GM19468 (cell line): Measurements from ENCODE around the gene KRT7.
"Not testable (repeated sequence)": the region's sequence is repeated elsewhere in the genome, so short reads cannot be mapped to it uniquely, and the experiment has no call there.

ENCODE experiments used
- ATAC-seq: cut with Tn5 transposase; IDR thresholded peaks from one replicate; pipeline ENCODE4 v1.9.1; 2021; ENCODE audit warnings: mild to moderate bottlenecking, moderate library complexity, moderate number of reproducible peaks; ENCODE audit not compliant: unreplicated experiment; ENCODE audit errors: extremely low read depth

KRT7 gene

DNA sequence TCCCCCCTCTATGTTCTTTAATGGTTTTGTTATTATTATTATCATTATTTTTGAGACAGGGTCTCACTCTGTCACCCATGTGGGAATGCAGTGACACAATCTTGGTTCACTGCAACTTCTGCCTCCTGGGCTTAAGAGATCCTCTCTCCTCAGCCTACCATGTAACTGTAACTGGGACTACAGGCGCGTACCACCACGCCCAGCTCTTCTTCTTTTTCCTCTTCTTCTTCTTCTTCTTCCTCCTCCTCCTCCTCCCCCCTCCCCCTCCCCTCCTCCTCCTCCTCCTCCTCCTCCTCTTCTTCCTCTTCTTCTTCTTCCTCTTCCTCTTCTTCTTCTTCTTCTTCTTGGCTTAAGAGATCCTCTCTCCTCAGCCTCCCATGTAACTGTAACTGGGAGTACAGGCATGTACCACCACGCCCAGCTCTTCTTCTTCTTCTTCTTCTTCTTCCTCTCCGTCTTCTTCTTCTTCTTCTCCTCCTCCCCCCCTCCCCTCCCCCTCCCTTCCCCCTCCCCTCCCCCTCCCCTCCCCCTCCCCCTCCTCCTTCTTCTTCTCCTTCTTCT, 5.4 kb upstream of the KRT7 start:
- ATAC-seq = no peak

DNA sequence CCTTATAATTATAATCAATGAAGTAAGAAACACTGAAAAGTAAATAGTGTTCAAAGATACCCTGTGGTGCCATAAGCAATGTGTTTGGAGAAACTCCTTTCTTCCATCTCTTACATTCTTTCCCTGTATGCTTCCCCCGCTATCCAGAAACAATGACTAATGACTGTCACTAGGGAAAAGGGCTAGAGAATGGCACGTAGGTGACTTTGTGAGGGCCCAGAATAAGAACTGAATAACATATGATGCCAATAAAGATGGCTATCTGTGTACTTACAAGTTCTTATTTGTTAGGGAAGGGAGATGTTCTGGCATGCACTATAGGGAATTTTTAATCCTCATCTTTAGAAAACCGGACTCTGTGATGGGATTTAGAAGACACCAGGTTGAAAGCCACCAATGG, 4.7 kb upstream of the KRT7 start:
- no peak for ATAC-seq

DNA sequence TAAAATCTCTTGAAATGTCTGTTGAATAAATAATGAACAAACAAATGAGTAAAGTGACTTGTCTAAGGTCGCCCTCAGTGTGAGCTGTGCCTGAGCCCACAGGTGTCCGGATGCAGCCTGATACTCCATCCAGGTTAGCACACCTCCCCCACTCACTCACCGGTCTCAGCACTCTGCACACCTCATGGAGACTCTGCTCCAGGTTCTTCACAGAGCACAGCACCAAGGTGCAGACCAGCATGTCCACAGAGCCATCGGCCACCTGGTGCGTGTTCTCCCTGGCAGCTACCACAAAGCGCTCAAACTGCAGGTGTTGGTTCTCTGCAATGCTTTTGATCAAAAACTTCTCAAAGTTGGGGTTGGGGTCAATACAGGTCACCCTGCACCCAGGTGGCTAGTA, 4.1 kb upstream of the KRT7 start:
- no peak for ATAC-seq

DNA sequence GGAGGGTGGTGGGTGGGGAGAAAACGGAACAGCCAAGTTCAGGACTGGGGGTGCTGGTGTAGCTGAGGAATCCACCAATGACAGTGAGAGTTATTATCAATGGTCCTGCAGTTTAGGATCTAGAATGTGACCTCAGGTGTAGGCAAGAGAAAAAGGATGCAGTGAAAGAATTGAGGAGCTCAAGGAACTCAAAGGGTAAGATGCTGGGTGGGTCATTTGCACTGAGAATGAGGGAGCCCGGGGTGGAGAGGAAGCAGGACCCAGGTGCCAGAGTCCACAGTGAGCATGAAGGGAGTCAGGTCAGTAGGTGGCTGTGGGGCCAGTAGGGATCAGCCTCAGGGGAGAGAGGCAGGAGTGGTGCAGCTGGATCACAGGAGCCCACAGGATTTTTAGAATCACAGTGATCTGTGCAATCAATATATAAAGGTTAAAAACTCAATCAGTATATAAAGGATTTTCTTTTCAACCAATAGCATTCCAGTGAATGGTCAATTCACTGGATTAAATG, 3.2 kb upstream of the KRT7 start:
- ATAC-seq = no peak

DNA sequence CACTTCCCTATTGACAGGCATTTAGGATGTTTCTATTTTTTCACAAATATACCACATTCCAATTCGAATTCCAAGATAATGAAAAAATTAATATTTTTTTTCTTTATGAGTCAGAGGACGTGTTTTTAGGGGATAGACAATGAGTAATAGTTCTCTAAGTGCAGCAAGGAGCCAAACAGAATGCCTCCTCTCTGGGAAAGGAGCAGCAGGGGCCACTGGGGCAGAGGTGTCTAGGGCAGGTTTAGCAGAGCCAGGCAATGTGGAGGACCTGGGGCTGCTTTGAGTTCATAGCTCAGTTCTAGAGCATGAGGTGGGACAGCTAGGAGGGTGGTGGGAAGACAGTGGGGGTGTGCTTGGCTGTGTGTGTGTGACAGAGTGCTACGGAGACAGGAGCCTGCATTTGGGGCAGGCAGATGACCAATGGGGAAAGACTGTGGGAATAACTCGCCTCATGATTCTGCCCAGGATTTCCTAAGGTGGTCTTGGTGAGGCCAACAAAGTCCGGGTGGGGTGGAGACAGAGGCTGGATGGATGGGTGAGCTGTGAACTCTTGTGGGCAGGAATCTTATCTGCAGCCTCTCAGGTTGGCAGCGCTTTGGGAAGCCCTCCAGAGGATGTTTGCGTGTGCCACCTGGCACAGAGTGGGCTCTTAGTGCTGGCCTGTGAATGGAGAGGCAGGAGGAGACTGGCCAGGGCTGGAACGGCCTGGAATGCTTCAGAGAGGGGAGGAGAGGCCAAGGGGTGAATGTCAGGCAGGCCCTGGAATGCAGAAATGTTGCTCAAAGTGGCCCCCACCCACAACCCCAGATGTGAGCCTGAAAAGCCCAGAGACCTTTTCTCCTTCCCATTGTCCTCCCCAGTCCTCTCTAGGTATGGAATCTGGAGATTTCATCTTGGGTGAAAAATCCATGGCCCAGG, 2.4 kb upstream of the KRT7 start:
- no peak for ATAC-seq

DNA sequence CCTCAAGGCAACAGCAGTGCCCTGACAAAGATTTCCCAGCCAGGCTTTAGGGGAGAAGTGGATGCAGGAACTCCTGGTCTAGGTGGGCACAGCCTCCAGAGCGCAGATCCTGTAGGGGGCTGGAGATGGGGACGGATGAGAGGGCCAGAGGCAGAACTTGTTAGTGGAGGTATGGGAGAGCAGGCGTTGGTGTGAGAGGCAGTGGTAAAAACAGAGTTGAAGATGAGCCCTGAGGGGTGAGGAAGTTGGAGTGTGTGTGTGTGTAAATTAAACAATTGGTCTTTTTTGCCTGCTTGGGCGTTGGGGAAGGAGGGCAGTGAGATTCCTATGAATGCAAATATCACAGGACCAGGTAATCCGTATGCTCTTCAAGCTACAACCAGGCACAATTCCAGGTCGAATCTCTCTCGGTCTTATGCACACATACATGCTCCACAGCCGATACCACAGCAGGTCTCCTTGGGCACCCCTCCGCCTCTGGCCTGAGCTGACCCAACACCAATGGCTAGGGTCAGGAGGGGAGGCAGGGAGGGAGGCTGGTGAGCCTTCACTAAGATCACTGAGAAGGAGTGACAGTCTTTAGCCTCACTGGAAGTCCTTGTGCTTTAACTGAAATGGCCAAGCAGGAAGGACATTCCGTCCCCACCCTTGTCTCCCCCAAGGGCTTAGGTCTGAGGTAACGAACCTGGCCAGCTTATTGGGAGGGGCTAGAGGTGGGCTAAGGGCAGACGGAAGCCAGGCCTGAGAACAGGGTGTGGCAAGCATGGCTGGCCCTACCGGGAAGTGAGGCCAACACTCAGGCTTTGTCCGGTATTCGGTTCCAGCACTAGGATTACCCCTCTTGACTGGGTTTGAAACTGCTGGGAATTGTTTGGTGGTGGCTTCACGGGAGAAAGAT, 1.5 kb upstream of the KRT7 start:
- ATAC-seq = no peak

DNA sequence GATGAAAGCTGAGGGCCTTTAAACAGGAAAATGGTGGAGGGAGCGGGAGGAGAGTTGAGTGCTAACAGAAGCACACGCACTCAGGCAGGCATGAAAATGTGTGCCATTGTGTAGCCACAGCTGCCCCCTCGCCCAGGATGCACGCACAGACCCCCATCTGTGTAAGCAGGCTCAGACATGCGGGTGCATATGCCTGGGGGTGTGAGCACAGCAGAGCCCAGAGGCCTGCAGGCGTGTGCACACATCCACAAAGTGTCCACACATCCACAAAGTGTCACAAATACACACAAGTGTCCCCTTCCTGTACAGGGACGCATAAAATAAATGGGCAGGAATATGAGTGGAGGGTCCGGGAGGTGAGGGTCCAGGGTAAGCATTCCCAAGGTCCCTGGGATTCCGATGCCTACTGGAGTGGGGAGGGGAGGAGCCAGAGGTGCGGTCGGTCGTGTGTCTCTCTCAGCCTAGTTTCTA, 805 bp upstream of the KRT7 start:
- ATAC-seq = no peak

DNA sequence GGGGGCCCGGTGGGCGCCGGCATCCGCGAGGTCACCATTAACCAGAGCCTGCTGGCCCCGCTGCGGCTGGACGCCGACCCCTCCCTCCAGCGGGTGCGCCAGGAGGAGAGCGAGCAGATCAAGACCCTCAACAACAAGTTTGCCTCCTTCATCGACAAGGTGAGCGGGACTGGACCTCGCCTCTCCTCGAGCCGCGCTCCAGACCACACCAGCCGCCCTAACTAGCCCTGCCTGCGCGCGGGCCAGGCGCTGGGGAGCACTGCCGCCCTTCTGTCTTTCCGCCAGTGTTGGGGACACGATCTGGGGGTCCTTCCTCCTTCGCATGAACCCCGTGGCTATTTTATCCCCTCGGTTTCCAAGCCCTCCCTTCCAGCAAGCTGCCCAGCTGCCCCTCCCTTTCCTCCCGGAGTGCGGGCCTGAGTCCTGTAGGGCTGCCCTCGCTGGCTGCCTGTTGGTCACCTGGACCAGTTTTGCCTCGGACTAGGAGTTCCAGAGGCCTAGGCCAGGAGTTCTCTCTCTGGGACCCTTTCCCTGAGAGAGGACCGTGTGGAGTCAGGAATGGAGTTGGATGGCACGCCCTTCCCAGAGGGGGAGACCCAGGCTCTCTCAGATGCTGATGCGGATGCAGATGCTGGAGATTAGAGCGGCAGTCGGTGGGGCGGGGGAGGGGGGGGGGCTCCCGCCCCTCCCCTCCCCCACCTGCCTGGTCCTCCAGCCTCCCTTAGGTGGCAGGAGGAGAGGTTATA, 592 bp downstream of the KRT7 start:
- ATAC-seq = no peak

DNA sequence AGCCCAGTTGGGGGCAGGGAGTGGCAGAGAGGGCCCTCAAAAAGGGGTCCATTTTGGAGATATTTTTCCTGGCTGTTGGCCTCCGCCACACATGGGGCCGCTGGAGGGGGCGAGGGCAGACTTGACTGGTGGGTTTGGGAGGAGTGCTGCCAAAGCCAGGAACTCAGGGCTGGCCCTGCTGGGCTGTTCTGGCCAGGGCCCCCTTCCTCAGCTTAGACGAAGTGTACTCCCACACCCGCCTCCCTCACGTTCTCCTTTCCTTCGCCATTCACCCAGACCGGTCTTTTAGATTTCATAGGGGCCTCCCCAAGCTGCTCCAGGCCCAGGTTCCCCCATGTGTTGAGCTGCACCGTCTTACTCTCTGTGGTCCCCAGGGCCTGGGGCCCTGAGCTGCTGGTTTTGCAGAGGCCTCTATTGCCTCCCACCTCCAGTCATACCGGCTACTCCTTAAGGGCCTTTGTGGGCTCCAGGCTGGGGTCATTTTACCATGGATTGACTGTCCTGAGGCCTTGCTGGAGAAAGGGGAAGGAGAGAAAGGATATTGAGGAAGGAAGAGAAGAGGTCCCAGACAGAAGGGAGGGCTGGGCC, 1.3 kb downstream of the KRT7 start:
- ATAC-seq = no peak

DNA sequence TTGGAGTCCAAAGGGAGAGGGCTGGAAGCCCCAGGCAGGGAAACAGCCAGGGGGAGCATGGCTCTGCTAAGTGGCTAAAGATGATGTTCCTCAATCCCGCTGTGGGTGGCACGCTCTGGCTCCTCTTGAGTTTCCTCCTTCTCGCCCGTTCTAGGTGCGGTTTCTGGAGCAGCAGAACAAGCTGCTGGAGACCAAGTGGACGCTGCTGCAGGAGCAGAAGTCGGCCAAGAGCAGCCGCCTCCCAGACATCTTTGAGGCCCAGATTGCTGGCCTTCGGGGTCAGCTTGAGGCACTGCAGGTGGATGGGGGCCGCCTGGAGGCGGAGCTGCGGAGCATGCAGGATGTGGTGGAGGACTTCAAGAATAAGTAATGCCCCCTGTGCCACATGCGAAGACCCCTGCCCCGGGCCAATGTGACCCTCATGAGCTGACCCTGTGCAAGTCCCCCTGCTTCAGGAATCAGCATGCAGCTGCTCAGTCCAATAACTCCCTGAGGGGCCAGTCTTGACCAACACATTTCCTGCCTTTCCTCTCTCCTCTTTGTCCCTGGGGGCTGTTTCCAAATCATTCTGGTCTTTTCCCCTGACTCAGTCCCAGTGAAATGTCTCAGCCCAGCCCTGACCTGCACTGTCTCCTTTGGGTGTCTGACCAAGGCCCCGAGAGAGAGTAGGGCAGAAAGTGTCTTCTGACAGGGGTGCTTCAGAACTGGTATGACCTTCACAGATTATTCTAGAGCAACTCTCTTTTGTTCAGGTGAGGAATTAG, 2.1 kb downstream of the KRT7 start:
- ATAC-seq = no peak

DNA sequence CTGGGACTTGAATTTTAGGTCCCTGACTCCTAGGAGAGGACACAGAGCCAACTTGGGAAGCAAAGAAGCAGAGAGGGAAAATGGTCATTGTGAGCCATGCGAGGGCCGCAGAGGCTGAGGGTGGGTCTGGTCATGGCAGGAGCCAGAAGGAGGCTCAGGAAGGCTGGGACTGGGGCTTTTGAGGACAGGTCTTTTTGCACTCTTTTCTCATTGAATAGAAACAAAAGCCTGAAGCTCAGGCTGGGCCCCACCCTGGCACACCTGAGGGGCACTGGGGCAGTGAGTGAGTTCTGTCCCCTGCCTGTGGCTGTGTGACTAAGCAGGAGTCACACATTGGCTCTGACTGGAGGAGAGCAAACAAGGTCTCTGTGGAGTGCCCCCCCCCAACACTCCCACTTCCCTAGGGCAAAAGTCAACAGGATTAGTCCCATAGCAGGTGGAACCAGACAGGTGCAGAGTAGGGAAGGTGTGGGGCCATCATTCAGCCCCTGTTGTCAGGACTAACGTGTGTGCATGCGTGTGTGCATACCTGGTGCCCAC, 2.8 kb downstream of the KRT7 start:
- ATAC-seq = no peak

DNA sequence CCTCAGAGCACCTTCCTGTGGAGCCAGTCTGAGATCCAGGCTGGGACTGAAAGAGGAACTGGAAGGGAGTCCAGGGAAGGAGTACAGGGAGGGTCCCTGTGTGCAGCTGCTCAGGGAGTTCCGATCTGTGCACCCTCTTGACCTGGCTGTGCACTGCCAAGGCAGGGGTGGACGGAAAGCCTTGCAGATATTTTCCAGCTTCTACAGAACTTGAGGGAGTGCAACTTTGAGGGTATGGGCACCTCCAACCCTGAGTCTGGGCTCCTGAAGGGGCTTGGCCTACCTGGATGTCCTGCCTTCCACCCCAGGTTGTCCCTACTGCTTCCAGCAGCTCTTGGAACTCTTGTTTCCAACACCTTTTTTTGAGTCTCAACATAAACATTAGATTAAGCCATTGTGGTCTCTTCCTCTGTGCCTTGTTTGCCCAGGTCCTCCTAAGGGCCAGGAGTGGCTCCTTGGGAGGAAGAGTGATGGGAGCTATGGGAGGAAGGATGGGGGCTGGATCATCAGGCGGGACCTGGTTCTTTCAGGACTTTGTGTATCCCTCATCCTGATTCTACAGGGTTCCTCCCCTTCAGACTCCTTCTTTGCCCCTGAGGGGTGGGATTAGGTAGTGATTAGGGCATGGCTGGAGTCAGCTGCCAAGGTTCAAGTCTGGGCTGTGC, 3.5 kb downstream of the KRT7 start:
- ATAC-seq = no peak

DNA sequence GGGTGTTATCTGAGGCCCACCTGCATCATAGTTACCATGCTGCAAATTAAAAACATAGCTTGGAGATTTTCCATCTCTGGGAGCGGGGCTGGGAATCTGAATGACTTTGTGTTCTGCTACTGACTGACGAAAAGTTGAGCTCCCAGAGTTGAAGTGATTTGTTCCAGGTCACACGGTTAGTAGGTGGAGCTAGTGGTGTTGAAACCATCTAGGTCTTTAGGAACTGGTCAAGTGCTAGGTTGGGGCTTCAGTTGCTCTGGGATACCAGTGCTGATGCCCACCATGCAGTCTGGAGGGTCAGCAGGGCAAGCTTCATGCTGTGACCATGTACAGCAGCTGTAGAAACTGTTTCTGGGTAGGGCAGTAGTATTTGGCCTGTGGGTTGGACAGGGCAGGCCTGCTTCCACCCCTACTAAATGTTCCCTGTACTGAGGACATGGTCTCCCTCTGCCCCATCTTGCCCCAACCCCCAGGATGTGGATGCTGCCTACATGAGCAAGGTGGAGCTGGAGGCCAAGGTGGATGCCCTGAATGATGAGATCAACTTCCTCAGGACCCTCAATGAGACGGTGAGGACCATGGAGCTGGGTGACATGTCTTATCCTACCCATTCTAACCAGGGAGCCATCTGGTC, 5.3 kb downstream of the KRT7 start:
- ATAC-seq = no peak

DNA sequence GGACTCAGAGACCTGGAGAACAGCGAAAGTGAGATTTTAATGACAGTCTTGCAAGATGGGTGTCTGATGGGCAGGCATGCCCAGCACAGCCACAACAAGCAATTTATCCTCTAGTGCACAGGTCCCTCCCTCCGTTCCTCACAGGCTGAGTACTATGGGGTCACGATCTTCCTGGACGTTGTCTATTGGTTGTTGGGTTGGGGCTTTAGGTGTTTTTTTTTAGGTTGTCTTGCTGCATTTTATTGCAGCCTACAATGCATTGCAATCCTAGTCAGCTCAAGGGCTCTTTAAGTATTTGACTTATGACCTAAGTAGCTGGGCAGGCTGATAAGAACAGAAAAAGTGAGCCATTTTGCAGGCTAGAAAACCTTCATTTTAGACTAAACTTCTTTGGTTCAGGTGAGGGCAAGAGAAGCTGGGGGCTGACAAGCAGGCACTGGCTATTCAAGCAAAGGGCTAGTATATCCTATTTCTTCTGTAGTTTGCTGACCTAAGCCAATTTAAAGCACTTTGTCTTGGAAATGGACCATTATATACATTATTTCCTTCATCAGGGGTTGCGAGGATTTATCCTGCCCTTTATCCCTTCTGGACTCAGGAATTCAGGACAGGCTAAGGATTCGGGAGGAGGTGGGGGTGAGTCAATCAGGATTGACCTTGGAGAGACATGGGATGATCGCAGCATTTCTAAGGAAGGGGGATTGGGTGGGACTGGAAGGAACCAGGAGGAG, 6.0 kb downstream of the KRT7 start:
- no peak for ATAC-seq

DNA sequence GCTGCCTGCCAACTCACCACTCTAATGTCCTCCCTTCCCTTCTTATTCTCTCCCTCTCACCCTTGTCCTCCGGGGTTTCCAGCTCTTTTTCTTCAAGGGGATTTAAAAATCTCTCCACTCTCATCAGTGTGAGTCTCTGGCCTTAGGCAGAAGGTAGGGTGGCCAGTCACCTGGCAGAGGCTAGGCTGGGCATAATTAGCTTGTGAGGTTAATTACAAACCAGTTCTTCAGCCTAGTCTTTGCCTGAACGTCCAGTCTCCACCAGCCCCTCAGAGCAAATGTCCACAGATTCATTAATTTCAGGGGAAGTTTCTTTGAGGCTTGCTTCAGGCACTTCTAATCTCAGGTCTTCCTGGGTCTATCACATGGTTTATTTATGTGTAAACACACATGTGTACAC, 6.7 kb downstream of the KRT7 start:
- no peak for ATAC-seq

DNA sequence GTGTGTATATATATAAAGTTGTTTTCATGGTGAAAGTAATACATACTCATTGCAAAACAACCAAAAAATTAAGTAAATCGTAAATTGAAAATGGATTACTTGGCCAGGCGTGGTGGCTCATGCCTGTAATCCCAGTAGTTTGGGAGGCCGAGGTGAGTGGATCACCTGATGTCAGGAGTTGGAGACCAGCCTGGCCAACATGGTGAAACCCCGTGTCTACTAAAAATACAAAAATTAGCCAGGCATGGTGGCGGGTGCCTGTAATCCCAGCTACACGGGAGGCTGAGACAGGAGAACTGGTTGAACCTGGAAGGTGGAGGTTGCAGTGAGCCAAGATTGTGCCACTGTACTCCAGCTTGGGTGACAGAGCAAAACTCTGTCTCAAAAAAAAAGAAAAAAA, 7.2 kb downstream of the KRT7 start:
- ATAC-seq = not testable (repeated sequence)
